PC-3 (cell line): ENCODE data around the gene FGGY. TPM values are rescaled to one million over a fixed set of nuclear protein-coding genes. Genes with fewer than 3 reads are reported as not detected.

Experiments
- ATAC-seq: fragments of 200-7000 bp; cut with Tn5 transposase; 2 replicates; pipeline ENCODE4 v1.9.1; 2020; ENCODE audit warnings: mild to moderate bottlenecking, moderate library complexity
- BruUV-seq: library from RNA; stranded (reverse); fragments of 400-500 nt; replicated peaks from 2 replicates; lab custom pipeline; 2021; lab: Mats Ljungman, UMichigan
- CTCF ChIA-PET: fragments of 300-600 bp; sonication (Branson Sonifier 250); formaldehyde crosslinking; loops from one replicate; lab custom pipeline; 2022; ENCODE audit warnings: antibody characterized with exemption; lab: Charles Lee
- POLR2A ChIA-PET: fragments of 300-600 bp; sonication (Branson Sonifier 250); formaldehyde crosslinking; loops from one replicate; lab custom pipeline; 2022; ENCODE audit warnings: antibody characterized with exemption; ENCODE audit not compliant: unreplicated experiment; lab: Charles Lee
- DNase-seq: peaks from one replicate; pipeline ENCODE4 v3.0.0-alpha.2; 2015
- H2AFZ ChIP-seq: fragments of 300-600 bp; sonication (generic); 2 replicates; pipeline ENCODE4 v1.6.0; 2016; ENCODE audit warnings: antibody characterized with exemption, low read length
- H3F3A ChIP-seq: fragments of 300-600 bp; sonication (generic); one replicate; pipeline ENCODE4 v1.6.0; 2017; ENCODE audit warnings: antibody characterized with exemption, low read length, control low read depth, mild to moderate bottlenecking; ENCODE audit not compliant: unreplicated experiment
- H3K27ac ChIP-seq: fragments of 300-600 bp; sonication (generic); 2 replicates; pipeline ENCODE4 v1.5.1; 2016; ENCODE audit warnings: mild to moderate bottlenecking, low read length
- H3K27me3 ChIP-seq: fragments of 300-600 bp; sonication (generic); 2 replicates; pipeline ENCODE4 v1.6.1; 2016; ENCODE audit warnings: low read length, mixed read lengths
- H3K36me3 ChIP-seq: fragments of 300-600 bp; sonication (generic); 2 replicates; pipeline ENCODE4 v1.6.1; 2016; ENCODE audit warnings: low read depth, mixed run types, low read length, mixed read lengths
- H3K4me1 ChIP-seq: fragments of 300-600 bp; sonication (generic); 2 replicates; pipeline ENCODE4 v1.5.1; 2016; ENCODE audit warnings: low read length; ENCODE audit not compliant: insufficient read depth
- H3K4me2 ChIP-seq: fragments of 300-600 bp; sonication (generic); 2 replicates; pipeline ENCODE4 v1.6.0; 2016; ENCODE audit warnings: low read length
- H3K4me3 ChIP-seq: fragments of 300-600 bp; sonication (generic); 2 replicates; pipeline ENCODE4 v1.5.1; 2016; ENCODE audit warnings: mild to moderate bottlenecking, low read length, mixed read lengths
- H3K79me2 ChIP-seq: fragments of 300-600 bp; sonication (generic); 2 replicates; pipeline ENCODE4 v1.6.1; 2017; ENCODE audit warnings: low read length, mixed read lengths
- H3K9ac ChIP-seq: fragments of 300-600 bp; sonication (generic); 2 replicates; pipeline ENCODE4 v1.6.0; 2016; ENCODE audit warnings: mild to moderate bottlenecking, low read length
- H3K9me2 ChIP-seq: fragments of 300-600 bp; sonication (generic); replicated peaks from 2 replicates; pipeline ENCODE4 v1.6.1; 2016; ENCODE audit warnings: mixed run types, low read length, mixed read lengths
- H3K9me3 ChIP-seq: fragments of 300-600 bp; sonication (generic); 2 replicates; pipeline ENCODE4 v1.6.1; 2016; ENCODE audit warnings: low read length, mixed read lengths
- H4K20me1 ChIP-seq: fragments of 300-600 bp; sonication (generic); 2 replicates; pipeline ENCODE4 v1.6.1; 2016; ENCODE audit warnings: low read length, mixed read lengths
- EZH2 ChIP-seq: fragments of 300-600 bp; sonication (generic); IDR thresholded peaks from one replicate; pipeline ENCODE4 v1.6.1; 2017; ENCODE audit warnings: antibody characterized with exemption, mild to moderate bottlenecking, low read length; ENCODE audit not compliant: unreplicated experiment
- EZH2phosphoT487 ChIP-seq: fragments of 300-600 bp; sonication (generic); IDR thresholded peaks from 2 replicates; pipeline ENCODE4 v1.6.1; 2018; ENCODE audit warnings: mild to moderate bottlenecking, antibody characterized with exemption, low read length, borderline replicate concordance
- intact Hi-C: fragments of 100-400 bp; cut with micrococcal nuclease; formaldehyde crosslinking; loops from 2 replicates; pipeline ENCODE4 v1.9.0; 2023
- total RNA-seq: library from RNA; depleted of rRNA; stranded (reverse); fragments of >200 nt; gene quantifications from 2 replicates; pipeline ENCODE4 v1.2.3, GENCODE V29; 2014
- TF ChIP-seq, protein P1 (sequence below): fragments of 300-600 bp; sonication (generic); conservative IDR thresholded peaks from 2 replicates; pipeline ENCODE4 v1.5.1; 2017; ENCODE audit warnings: antibody characterized with exemption, low read depth, mild to moderate bottlenecking, low read length

FGGY gene
- total RNA-seq, 1 experiment from 2014 or later = 7.4 TPM

DNA sequence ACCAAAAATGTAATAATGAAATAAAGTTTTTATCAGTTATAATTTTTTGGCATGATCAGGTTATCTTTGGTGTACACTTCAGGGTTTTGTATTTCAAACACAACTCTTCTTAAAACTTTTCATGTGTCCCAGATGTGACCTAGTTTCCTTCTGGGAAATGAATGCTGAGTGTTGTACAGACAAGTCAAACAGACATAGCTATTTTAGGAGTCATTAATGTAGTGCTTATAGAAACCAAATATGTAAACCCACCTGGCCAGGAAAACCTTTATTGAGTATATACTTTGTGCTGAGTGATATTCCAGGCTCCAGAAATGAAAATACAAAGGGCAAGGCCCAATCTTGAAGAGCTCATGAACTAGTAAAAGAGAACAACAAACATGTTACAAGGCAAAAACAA lies 491.9 kb downstream of the FGGY start:
- Histone ChIP-seq H3K79me2 (no peaks in the 10 kb centered on the region), H3K4me2 (no peak overlapping the region), H3K4me3 (no peak overlapping the region), H3K36me3 (no peaks in the 10 kb centered on the region), H3K9me2 (no peaks in the 10 kb centered on the region), H3K4me1 (no peaks in the 10 kb centered on the region), H3K9ac (no peak overlapping the region), H3K27ac (no peak overlapping the region), H2AFZ (no peak overlapping the region), H3K9me3 (no peaks in the 10 kb centered on the region; the same call in 1 of the 2 replicates), H3F3A (no peaks in the 10 kb centered on the region), H3K27me3 (peaks cover under 1% of the 10 kb centered on the region; the same call in 1 of the 2 replicates), H4K20me1 (no peaks in the 10 kb centered on the region)
- no peak for DNase-seq
- ATAC-seq = no peak
- TF ChIP-seq, protein P1, sequence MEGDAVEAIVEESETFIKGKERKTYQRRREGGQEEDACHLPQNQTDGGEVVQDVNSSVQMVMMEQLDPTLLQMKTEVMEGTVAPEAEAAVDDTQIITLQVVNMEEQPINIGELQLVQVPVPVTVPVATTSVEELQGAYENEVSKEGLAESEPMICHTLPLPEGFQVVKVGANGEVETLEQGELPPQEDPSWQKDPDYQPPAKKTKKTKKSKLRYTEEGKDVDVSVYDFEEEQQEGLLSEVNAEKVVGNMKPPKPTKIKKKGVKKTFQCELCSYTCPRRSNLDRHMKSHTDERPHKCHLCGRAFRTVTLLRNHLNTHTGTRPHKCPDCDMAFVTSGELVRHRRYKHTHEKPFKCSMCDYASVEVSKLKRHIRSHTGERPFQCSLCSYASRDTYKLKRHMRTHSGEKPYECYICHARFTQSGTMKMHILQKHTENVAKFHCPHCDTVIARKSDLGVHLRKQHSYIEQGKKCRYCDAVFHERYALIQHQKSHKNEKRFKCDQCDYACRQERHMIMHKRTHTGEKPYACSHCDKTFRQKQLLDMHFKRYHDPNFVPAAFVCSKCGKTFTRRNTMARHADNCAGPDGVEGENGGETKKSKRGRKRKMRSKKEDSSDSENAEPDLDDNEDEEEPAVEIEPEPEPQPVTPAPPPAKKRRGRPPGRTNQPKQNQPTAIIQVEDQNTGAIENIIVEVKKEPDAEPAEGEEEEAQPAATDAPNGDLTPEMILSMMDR = no peak
- TF ChIP-seq EZH2 = no peak
- no peak for TF ChIP-seq EZH2phosphoT487
- no TSS peak for BruUV-seq
- ChIA-PET POLR2A (no interaction called here), CTCF (no interaction called here)
- intact Hi-C loops = no loop called here

DNA sequence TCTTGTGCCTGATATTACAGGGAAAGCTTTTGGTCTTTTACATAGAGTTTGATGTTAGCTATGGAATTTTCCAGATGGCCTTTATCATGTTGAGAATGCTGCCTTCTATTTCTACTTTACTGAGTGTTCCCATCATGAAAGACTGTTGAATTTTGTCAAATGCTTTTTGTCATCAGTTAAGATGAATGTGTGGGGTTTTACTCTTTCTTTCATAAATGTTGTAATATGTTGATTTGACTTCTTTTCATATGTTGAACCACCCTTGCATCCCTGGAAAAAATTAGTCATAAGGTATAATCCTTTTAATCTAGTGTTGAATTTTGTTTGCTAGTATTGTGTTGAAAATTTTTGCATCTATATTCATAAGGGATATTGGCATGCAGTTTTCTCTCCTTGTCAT lies 501.7 kb downstream of the FGGY start:
- POLR2A ChIA-PET = no interaction called here
- Histone ChIP-seq H3K79me2 (no peaks in the 10 kb centered on the region), H3K27ac (no peak overlapping the region), H3K36me3 (no peaks in the 10 kb centered on the region), H4K20me1 (no peaks in the 10 kb centered on the region), H3K9ac (no peak overlapping the region), H3K4me2 (no peak overlapping the region), H3K27me3 (peaks cover 8% of the 10 kb centered on the region; the same call in 1 of the 2 replicates), H3K9me2 (no peaks in the 10 kb centered on the region), H2AFZ (no peak overlapping the region), H3K4me1 (no peaks in the 10 kb centered on the region), H3F3A (no peaks in the 10 kb centered on the region), H3K9me3 (no peaks in the 10 kb centered on the region), H3K4me3 (no peak overlapping the region)
- intact Hi-C loops = no loop called here
- DNase-seq (no peak), ATAC-seq (no peak)
- TF ChIP-seq EZH2 (no peak), EZH2phosphoT487 (no peak)
- TF ChIP-seq, protein P1 = no peak
- no TSS peak for BruUV-seq
- CTCF ChIA-PET = no interaction called here

DNA sequence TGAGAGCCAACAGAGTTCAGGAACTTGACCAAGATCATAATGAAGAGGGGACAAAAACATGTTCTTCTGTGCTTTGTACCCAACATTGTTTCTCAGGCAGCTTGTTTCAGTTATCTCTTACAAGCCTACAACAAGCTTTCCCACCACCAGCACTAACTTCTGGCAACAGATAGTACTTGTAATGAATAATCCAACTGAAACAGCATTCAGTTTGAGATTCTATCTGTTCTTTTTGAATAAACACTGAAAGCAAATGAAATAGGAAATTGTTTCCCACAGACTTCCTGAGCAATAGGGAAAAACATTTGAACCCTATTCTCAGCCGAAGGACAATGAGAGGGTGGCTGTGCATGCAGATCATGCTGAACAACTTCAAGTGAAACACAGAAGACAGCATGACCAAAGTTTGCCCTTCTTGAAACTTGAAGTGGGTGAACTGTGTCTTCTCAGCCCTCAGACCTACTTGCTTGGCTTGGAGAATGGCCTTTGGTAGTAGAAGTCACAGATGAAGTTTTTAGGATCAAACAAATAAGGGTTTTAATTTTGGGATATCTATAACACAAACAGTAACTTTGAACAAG lies 506.7 kb downstream of the FGGY start:
- Histone ChIP-seq H3K27ac (no peak overlapping the region), H2AFZ (no peak overlapping the region), H3K9me2 (no peaks in the 10 kb centered on the region), H3K4me2 (no peak overlapping the region), H3K4me1 (no peaks in the 10 kb centered on the region), H4K20me1 (no peaks in the 10 kb centered on the region), H3K36me3 (no peaks in the 10 kb centered on the region), H3K4me3 (no peak overlapping the region), H3K9me3 (no peaks in the 10 kb centered on the region), H3K79me2 (no peaks in the 10 kb centered on the region), H3K9ac (no peak overlapping the region), H3F3A (no peaks in the 10 kb centered on the region), H3K27me3 (peaks cover 12% of the 10 kb centered on the region; the same call in 1 of the 2 replicates)
- ATAC-seq (no peak), DNase-seq (no peak)
- CTCF ChIA-PET = no interaction called here
- TF ChIP-seq EZH2 (no peak), EZH2phosphoT487 (no peak)
- TF ChIP-seq, protein P1 = no peak
- intact Hi-C loops = no loop called here
- no TSS peak for BruUV-seq
- POLR2A ChIA-PET = no interaction called here
